SKM-1 (cell line): ENCODE measurements around the gene BARX2.

Experiments
- DNase-seq: peaks from one replicate; lab custom pipeline; 2025; ENCODE audit not compliant: unreplicated experiment; lab: John Stamatoyannopoulos, UW

Gene BARX2

GRCh38 chr11:129493746-129494145, 118.1 kb downstream of the BARX2 start:
- no peak for DNase-seq
